KOPT-K1 (cell line): ENCODE measurements around the gene MKNK2.

Experiments used
- H3K27ac ChIP-seq: fragments of 200-600 bp; sonication (generic); 2 replicates; pipeline ENCODE4 v1.5.1; 2016; ENCODE audit warnings: antibody characterized with exemption, mild to moderate bottlenecking, low read depth, low read length; ENCODE audit not compliant: poor library complexity, severe bottlenecking
- H3K36me3 ChIP-seq: fragments of 200-600 bp; sonication (generic); 2 replicates; pipeline ENCODE4 v1.5.1; 2017; ENCODE audit warnings: antibody characterized with exemption, mild to moderate bottlenecking, low read length, moderate library complexity; ENCODE audit not compliant: insufficient read depth
- H3K9me3 ChIP-seq: fragments of 200-600 bp; sonication (generic); 2 replicates; pipeline ENCODE4 v1.5.1; 2017; ENCODE audit warnings: antibody characterized with exemption, low read length, mild to moderate bottlenecking; ENCODE audit not compliant: insufficient read depth, poor library complexity, severe bottlenecking

Gene MKNK2

GRCh38 chr19:2045501-2046045 is 5.5 kb downstream of the MKNK2 start:
- no peaks in the 10 kb centered on the region for H3K9me3 ChIP-seq
- H3K36me3 ChIP-seq = peaks cover 59% of the 10 kb centered on the region
- H3K27ac ChIP-seq = no peak overlapping the region

GRCh38 chr19:2044709-2045500 is 6.1 kb downstream of the MKNK2 start:
- H3K36me3 ChIP-seq = peaks cover 65% of the 10 kb centered on the region
- no peaks in the 10 kb centered on the region for H3K9me3 ChIP-seq
- no peak overlapping the region for H3K27ac ChIP-seq

DNA sequence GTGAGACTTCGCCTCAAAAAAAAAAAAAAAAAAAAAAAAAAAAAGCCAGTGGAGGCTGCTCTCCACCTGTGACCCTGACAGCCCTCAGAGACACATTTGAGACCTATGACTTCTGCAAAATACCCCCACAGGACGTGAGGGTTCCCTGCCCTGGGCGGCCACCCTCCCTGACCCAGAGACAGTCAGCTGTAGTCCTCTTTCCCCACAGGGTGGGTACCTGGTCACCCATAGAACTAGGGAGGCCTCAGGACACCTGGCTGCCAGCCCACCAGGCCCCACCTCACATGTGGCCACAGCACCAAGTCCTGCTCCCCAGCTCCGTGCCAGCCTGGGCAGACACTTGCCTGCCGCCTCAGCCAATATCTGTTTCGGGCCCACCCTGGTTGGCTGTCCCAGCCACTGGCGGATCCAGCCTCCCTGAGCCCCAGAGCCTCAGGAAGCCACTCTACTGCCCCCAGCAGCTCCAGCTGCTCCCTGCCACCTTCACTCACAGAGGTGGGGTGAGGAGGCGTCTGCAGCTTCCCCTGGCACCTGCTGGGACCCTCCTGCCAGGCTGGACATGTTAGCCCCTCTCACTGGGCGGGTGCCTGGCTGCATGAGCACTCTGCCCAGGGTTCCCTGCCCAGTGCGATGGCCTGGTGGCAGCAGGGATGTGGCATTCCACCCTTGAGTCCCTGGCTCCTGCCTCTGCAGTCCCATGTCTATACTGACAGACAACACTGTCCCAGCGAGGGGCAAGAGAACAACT is 6.9 kb downstream of the MKNK2 start:
- no peak overlapping the region for H3K27ac ChIP-seq
- H3K36me3 ChIP-seq = peaks cover 71% of the 10 kb centered on the region

DNA sequence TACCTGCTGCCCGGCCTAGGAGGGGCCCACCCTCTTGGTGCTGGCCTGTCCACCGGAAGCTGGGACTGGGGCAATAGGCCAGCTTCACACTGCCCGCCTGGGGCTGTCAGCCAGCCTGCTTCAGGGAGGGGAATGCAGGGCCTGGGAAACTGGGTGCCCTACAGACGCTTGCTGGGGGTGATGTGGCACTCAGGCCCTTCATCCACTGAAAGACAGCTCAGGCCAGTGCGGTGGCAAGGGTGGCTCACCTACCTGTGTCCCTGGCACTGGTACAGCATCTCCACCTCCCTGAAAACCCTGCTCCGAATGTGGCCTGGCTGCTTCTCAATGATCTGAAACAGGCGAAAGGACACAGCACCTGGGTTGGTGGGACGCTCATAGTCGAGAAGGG is 7.8 kb downstream of the MKNK2 start:
- Histone ChIP-seq H3K27ac (no peak overlapping the region), H3K9me3 (no peaks in the 10 kb centered on the region), H3K36me3 (peaks cover 66% of the 10 kb centered on the region)

More for the DNA sequence above, 6.9 kb downstream of the MKNK2 start:
- H3K9me3 ChIP-seq = no peaks in the 10 kb centered on the region

DNA sequence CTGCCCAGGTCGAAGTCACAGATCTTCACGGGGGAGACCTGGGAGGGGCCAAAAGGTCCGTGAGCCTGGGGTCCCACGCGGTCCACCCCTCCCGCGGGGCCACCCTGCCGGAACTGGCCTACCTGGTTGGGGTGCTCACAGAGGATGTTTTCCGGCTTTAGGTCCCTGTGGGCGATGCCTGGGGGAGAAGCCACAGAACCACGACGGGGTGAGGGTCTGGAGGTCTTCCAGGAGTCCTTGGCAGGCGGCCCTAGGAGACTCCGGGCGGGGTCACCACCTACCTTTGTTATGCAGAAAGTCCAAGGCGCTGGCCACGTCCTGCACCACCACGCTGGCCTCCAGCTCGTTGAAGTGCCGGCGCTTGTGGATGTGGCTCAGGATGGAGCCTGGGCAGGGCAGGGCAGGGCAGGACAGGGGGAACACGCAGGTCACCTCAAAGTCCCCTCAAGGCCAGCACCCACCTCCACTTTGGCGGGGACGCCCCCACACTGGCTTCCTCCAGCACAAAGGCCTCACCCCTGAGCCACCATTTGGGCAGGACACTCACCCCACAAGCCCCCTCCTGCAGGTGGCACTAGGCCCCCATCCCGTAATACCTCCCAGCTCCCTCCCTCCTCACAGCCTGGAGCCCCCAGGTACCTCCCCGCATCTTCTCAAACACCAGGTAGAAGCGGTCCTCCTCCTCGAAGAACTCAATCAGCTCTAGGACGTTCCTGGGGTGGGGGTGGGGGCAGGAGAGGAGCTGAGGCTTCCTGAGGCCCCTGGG is 8.4 kb downstream of the MKNK2 start:
- H3K9me3 ChIP-seq = no peaks in the 10 kb centered on the region
- H3K36me3 ChIP-seq = peaks cover 65% of the 10 kb centered on the region
- peak overlapping the region; percentile 80 for H3K27ac ChIP-seq

GRCh38 chr19:2041683-2042484 is 9.2 kb downstream of the MKNK2 start:
- peaks cover 67% of the 10 kb centered on the region for H3K36me3 ChIP-seq
- H3K27ac ChIP-seq = peak overlapping the region; percentile 80
- no peaks in the 10 kb centered on the region for H3K9me3 ChIP-seq

DNA sequence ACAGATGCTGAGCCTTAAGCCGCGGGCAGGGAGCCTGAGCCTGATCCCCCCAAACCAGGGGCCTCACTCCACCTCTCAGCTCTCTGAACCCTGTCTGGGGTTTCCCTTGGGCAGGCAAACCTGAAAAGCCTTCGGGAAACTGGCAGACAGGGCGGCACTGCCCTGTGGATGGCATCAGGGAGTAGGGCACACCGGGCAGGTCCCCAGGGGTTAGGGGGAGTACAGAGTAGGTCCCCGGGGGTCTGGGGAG is 9.7 kb downstream of the MKNK2 start:
- no peaks in the 10 kb centered on the region for H3K9me3 ChIP-seq
- peaks cover 63% of the 10 kb centered on the region for H3K36me3 ChIP-seq
- H3K27ac ChIP-seq = peak overlapping the region; percentile 63

DNA sequence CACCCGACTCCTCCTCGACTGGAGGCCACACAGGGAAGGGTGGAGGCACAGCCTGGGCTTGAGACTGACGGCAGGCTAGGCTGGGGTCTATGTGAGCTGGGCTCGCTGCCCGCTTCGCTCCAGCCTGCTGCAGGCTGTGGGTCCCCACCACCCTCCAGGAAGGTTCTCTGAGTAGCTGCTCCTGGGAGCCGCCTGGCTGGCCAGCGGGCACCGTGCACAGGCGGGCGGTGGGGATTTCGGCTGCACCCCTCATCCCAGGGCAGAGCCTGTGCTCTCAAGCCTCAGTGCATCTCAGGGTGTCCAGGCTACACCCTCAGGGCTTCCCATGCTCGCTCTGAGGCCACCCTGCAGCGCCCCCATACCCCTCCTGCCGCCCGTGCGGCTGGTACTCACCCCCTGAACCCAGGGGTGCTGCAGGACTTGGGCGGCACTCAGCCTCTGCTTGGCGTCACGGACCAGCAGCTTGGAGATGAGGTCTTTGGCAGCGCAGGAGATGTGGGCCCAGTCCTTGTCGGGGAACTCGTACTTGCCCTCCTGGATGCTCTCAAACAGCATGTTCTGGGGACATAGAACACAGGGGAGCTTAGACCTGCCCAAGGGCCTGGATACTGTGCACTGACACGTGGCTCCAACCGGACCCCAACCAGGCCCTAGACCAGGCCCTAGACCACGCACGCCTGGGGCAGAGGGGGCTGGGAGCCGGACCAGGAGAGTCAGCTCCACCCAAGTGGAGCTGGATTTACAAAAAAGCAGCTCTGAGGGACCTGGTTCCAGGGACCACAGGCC is 10.2 kb downstream of the MKNK2 start:
- Histone ChIP-seq H3K9me3 (no peaks in the 10 kb centered on the region), H3K36me3 (peaks cover 58% of the 10 kb centered on the region), H3K27ac (peak overlapping the region; percentile 63)

GRCh38 chr19:2039959-2040646 is 10.9 kb downstream of the MKNK2 start:
- Histone ChIP-seq H3K36me3 (peaks cover 50% of the 10 kb centered on the region), H3K27ac (no peak overlapping the region), H3K9me3 (no peaks in the 10 kb centered on the region)

DNA sequence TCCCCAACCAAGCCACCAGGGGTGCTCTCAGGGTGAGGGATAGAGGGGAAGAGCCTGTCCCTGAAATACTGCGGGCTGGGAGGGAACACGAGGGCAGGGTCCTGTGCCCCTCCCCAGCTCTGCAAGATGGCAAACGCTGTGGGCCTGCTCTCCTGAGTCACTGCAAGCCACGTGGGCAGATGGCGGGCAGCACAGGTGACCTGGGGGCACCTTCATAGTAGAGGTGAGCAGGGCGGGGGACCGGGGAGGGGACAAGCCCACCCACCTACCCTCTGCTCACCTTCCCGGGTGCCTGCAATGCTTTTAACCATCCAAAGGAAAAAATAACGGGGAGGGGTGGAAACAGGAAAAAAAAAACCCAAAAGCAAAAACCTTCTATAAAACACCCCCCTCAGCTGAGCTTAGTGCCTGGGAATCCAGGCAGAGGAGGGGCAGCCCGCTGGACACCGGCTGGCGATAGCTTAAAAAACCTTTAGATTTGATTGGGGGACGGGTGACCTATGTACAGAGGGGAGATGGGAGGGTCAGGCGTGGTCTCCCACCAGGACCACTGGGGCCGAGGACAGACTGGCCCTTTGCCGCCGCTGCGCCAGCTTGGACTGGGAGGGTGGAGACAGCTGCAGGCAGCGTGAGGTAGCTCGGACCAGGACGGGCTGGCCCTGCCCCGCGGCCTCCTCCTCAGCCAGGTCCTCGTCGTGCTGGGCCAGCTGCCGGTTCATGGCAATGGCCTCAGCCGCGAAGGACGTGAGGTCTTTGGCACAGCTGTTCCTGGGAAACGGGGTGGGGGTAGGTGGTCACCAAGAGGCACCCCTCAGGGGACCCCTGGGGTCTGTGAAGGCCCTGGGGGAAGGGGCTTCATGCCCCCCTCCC is 11.7 kb downstream of the MKNK2 start:
- no peak overlapping the region for H3K27ac ChIP-seq
- no peaks in the 10 kb centered on the region for H3K9me3 ChIP-seq
- peaks cover 45% of the 10 kb centered on the region for H3K36me3 ChIP-seq

GRCh38 chr19:2038284-2039088 is 12.6 kb downstream of the MKNK2 start:
- Histone ChIP-seq H3K27ac (no peak overlapping the region), H3K36me3 (peaks cover 45% of the 10 kb centered on the region), H3K9me3 (no peaks in the 10 kb centered on the region)

DNA sequence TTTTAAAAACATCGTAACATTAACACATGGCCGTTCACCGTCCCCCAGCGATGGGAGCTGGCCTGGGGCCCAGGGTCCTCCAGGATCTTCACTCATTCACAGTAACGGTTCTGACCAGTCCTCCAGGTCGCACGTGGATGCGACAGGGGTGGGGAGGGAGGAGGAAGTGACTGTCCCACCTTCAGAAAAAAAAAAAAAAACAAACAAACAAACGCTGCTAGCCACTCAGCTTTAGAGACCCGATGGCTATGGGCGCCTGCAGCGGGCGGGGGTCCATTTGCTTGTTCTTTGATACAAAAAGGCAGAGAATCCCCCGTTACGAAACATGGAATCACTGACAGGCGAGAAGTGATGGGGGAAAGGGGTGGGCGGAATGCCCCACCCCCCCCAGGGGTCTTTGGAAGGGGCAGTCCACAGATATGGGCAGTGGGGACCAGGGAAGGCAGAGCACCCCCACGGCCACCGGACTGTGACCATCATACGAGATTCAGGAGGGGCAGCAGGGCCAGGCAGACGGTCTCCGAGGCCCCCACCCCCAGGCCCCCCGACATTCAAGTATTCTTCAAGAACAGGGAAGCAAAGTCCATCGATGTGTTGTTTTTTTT is 13.3 kb downstream of the MKNK2 start:
- peaks cover 37% of the 10 kb centered on the region for H3K36me3 ChIP-seq
- H3K9me3 ChIP-seq = no peaks in the 10 kb centered on the region
- H3K27ac ChIP-seq = no peak overlapping the region
